NCI-H2029 (cell line): ENCODE data around the gene MORC3.
"Not testable (repeated sequence)": the region's sequence is repeated elsewhere in the genome, so short reads cannot be mapped to it uniquely, and the experiment has no call there.

Source experiments
- DNase-seq: peaks from one replicate; lab custom pipeline; 2025; lab: John Stamatoyannopoulos, UW

The MORC3 gene

DNA sequence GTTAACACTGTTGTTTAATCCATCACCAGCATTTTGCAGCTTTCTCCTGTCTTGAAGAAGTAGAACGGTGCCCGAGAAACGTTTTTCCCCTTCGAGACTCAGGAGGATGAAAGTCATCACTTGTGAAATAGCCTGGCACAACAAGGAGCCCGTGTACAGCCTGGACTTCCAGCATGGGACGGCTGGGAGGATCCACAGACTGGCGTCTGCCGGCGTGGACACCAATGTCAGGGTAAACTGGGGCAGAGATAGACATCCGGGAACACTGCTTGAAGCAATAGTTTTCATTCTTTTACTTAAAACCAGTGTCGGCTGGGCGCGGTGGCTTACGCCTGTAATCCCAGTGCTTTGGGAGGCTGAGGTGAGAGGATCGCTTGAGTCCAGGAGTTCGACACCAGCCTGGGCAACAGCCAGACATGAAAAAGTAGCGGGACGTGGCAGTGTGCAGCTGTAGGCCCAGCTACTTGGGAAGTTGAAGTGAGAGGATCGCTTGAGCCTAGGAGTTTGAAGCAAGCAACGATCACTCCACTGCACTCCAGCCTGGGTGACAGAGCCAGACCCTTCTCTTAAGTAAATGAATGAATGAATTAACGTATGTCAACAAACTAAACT is 66.1 kb downstream of the MORC3 start:
- no peak for DNase-seq

DNA sequence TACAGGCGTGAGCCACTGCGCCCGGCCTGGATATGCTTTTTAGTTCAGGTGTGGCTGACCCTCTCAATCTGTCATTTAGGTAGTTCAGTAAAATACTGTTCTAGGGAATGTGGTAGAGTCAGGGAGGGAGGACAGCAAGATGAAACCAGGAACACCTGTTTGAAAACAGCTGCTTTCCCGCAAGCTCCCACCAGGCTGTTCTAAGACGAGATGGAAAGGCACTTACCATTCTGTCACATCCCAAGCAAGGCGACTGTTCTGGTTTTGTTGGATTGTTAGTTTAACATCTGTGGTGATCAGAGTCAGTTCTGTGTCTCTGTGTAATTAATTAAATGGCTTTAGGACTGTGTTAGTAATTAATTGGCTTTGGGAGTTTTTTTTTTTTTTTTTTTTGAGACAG is 68.1 kb downstream of the MORC3 start:
- no peak for DNase-seq

DNA sequence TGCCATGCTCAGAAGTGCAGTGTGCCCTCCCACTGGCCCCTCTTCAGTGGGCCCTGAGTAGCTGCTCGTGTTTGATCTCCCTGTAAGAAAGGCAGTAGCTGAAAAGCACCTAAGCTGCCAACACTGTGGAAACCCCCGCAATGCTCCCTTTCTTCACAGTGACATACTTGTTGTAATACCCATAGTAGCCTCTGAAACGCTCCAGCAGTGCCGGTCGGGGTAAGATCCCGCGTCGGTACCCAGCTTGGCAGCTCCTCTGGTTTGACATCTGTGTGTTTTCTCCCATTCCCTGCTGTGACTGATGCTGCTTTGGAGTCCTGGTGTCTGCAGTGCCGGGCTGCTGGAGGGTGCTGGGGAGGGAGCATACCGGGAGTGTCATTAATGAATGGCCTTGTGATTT is 68.8 kb downstream of the MORC3 start:
- DNase-seq = no peak

DNA sequence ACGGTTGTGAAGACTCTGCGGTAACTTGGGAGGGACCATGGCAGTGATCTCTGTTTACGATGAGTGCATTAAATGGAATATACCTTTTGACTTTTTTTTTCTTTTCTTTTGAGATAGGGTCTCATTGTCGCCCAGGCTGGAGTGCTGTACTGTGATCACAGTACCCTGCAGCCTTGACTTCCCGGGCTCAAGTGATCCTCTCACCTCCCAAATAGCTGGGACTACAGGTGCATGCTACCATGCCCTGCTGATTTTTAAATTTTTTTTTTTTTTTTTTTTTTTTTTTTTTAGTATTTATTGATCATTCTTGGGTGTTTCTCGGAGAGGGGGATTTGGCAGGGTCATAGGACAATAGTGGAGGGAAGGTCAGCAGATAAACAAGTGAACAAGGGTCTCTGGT is 71.7 kb downstream of the MORC3 start:
- DNase-seq = not testable (repeated sequence)

DNA sequence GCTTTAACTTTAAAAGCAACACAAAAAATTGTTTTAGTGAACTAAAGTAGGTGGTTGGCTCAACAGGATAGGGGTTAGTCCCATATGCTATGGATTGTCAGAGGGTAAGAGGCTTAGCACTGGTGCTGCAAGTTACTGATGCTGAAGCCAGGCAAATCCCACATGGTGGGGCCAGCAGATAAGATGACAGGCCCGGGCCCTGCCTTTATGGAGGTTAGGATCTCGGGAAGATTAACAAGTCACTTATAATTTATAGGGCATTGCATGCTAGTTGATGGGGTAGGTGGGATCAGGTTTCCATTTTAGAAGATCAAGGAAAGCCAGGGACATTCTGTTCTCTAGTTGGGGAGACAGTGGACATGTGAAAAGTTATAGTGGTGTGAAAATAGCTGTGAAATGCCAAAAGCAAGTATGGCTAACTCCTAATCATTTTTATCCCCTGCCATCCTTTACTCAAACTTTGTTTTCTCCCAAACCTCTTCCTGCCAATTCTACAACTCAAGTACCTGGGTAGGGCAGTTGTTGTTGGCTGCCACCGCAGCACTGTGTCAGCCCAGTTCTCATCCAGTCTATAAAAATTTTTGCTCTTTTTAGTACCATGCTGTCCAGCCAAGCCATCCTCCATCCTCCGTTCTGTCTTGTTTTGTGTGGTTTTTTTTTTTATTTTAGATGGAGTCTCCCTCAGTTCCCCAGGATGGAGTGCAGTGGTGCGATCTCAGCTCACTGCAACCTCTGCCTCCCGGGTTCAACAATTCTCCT is 75.5 kb downstream of the MORC3 start:
- no peak for DNase-seq

DNA sequence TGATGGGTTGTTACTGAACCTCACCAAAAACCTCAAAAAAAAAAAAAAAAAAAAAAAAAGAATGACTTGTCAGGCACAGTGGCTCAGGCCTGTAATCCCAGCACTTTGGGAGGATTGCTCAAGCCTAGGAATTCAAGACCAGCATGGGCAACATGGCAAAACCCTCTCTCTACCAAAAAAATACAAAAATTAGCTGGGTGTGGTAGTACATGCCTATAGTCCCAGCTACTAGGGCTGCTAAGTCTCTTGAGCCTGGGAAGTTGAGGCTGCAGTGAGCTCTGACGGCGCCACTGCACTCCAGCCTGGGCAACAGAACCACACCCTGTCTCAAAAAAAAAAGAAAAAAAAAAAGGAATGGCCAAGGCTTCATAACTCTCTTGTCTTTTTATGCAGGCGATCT is 76.3 kb downstream of the MORC3 start:
- no peak for DNase-seq

DNA sequence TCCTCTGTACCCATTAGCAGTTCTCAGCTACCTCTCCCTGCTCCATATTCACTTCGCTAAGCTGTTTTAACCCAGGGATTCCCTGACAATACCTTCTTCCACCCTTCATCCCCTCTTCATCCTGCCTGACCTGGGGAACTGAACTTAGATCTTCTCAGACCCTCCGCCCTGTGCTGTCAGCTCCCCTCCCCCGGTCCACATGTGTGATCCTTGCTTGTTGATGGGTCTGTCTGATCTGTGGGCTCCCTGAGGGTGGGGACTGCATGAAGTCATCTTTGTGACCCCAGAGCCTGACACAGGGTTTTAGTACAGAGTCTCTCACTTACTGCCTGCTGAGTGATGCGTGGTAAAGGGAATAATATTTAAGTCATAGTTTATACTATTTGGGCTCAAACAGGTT is 77.0 kb downstream of the MORC3 start:
- DNase-seq = no peak

DNA sequence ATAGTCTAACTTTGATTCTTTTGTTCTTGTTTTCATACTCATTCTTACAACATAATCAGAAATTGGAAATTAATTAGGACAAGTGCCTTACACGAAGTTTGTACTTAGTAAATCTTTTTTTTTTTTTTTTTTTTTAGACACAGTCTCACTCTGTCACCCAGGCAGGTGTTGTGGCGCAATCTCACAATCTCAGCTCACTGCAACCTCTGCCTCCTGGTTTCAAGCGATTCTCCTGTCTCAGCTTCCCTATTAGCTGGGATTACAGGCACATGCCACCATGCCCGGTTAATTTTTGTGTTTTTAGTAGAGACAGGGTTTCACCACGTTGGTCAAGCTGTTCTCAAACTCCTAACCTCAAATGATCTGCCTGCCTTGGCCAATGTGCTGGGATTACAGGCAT is 77.6 kb downstream of the MORC3 start:
- DNase-seq = no peak

DNA sequence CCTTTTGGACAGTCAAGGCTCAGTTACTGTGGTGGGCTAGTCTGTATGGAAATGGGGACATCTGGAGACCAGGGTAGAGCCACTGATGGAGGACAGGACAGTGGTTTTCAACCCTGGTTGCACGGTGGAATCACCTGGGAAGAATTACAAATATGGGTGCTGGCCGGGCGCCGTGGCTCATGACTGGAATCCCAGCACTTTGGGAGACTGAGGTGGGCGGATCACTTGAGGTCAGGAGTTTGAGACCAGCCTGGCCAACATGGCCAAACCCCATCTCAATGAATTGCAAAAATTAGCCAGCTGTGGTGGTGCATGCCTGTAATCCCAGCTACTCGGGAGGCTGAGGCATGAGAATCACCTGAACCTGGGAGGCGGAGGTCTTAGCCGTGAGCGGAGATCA is 79.7 kb downstream of the MORC3 start:
- not testable (repeated sequence) for DNase-seq

DNA sequence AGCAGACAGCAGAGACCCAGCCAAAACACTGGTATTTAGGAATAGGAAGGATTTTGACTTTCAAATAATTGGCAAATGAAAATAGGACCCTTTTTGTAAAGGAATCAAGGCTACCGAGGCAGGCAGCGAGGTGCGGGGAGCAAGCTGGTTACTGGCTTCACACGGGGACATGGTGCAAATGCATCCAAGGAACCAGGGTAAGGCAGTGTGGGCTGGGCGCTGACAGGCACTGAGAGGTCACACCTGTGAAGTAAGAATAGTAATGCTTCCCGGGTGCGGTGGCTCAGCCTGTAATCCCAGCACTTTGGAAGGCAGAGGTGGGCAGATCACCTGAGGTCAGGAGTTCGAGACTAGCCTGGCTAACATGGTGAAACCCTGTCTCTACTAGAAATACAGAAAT is 80.7 kb downstream of the MORC3 start:
- DNase-seq = no peak

DNA sequence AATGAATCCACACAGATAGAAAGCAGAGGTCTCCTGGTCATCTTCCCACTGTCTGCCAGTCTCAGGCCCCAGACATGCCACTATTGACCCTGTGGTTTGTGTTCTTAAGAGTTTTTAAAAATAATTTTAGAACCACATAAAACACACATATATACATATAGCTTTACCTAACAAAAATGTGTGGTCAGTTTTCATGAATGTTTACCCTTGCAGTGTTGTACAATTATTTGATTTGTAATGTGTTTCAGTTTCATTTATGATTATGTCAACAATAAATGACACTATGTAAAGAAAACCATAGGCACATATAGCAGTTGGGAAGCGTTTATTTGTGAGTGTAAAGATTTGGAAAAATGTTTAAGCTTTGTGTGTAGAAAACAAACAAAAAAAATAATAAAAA is 82.3 kb downstream of the MORC3 start:
- DNase-seq = no peak

DNA sequence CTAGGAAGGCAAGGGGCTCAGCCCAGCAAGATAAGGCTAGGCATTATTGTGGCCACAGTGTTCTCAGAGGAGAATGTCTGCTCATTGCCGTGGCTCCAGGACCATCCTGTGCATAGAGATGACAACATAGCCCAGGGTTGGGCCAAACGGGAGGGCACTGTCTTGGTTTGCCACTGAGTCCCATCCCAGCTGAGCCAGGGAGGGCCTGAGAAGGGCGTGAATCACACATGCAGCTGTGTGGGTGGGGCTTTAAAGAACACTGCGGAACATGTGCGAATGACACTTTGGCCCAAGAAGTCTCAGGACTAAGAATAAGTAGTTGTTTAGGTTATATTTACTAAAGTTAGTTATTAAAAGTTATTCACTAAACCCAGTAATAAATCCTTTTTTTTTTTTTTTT is 83.7 kb downstream of the MORC3 start:
- no peak for DNase-seq

DNA sequence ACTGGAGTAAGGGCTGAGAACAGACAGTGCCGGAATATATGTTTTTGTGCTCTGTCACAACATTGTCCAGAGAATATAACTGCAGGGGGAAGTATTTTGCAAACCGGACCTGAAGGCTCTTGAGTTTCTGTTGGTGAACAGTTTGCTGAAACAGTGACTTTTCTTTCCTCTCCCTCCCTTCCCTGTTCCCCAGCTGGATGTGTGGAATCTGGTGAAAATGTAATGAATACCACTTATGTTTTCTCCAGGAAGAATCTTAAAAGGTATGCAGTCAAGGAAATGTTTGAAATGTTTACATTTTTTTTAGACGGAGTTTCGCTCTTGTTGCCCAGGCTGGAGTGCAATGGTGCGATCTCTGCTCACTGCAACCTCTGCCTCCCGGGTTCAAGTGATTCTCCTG is 88.6 kb downstream of the MORC3 start:
- DNase-seq = no peak

DNA sequence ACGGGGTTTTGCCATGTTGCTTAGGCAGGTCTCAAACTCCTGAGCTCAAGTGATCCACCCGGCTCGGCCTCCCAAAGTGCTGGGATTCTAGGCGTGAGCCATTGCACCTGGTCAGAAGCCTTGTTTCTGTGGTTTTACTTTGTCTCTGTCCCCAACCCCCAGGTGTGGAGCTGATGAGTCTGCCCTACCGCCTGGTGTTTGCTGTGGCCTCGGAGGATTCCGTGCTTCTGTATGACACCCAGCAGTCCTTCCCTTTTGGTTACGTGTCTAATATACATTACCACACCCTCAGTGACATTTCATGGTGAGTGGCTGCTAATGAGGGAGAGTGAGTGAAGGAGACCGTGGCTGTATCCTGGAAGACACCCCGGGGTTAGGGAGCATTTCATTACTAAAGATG is 91.3 kb downstream of the MORC3 start:
- DNase-seq = no peak

DNA sequence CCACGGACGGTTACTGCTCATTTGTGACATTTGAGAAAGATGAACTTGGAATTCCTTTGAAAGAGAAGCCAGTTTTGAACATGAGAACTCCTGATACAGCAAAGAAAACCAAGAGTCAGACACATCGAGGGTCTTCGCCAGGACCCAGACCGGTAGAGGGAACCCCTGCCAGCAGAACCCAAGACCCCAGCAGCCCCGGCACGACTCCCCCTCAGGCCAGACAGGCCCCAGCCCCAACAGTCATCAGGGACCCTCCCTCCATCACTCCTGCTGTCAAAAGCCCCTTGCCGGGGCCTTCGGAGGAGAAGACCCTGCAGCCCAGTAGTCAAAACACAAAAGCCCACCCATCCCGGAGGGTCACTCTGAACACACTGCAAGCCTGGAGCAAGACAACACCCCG is 92.9 kb downstream of the MORC3 start:
- no peak for DNase-seq

DNA sequence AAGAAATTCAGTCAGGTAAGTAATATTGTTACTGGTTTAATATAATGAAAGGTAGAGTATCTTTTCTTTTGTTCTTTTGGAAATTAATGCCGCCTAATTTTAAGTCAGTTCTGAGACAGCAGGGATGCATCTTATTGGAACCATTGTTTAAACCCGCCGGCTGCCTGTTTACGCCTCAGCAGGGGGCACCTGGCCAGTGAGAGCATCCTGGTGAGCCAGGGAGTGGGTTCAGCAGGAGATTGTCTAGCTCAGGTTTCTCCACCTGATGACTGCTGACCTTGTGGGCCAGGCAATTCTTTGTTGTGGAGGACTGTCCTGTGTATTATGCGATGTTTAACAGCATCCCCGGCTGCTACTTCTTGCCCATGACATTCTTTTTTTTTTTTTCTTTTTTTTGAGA is 95.4 kb downstream of the MORC3 start:
- DNase-seq = no peak

DNA sequence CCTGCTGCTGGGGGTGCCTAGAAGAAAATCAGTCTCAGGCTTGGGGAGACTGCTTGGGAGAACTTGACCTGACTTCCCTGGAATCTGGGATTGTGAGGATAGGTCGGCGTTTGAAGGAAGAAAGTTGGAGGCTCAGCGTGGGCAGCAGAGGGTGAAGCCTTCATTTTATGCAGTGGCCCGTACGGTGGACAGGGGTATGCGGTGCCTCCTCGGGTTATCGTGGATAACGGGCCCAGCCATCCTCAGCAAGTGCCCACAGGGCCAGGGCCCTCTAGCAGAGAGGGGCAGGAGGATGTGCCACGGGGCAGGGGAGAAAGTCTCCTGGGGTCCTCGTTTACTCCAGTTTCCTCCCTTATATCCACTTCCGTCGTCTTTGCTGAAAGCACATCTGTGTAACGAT is 99.2 kb downstream of the MORC3 start:
- DNase-seq = no peak

DNA sequence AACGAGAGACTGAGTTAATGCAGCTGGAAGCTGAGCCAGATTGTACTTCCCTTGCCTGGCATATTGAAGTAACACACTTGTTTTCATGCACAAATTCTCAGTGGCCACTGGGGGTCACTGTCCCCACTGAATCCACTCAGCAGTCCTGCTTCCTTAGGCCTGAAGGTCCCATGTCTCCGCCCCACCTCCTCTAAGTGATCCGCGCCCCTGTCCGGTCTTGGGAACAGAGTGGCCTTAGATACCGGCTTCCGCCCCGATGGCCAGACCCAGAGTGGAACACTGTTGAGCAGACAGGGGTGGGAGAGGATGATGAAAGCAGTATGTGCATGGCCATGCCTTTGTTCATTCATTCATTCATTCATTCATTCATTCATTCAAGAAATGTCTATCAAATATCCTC is 100.0 kb downstream of the MORC3 start:
- peak; percentile 60 for DNase-seq

DNA sequence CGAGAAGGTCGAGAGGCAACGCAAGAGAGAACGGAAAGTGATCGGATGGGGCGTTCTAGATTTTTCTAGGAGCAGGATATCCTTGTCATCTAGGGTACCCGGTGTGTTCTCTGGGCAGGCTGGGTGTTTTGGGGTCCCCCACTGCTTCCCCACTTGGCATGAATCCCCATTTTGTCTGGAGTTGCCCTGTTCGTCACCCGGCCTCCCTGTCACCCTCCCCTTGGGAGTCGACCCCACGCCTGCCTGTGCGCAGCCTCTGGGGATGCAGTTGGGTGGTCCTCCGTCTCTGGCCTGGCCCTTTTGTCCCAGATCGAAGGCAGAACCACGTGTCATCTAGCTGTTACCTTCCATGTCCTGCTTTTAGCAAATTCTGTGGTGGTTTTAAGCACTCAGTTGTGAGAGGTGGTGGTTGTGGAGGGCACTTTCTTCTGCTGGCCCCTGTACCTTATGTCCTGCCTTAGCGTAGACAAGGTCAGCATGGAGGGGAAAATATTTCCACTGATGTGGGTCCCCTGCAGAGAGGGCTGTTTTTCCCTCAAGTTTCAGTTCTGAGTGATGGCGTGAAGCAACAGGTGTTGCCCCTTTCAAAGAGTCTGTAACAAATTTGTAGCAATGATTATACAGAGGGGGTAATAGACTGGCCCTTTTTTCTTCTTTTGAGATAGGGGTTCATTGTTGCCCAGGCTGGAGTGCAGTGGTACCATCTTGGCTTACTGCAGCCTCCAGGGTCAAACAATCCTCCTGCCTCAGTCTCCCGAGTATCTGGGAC is 100.8 kb downstream of the MORC3 start:
- no peak for DNase-seq

DNA sequence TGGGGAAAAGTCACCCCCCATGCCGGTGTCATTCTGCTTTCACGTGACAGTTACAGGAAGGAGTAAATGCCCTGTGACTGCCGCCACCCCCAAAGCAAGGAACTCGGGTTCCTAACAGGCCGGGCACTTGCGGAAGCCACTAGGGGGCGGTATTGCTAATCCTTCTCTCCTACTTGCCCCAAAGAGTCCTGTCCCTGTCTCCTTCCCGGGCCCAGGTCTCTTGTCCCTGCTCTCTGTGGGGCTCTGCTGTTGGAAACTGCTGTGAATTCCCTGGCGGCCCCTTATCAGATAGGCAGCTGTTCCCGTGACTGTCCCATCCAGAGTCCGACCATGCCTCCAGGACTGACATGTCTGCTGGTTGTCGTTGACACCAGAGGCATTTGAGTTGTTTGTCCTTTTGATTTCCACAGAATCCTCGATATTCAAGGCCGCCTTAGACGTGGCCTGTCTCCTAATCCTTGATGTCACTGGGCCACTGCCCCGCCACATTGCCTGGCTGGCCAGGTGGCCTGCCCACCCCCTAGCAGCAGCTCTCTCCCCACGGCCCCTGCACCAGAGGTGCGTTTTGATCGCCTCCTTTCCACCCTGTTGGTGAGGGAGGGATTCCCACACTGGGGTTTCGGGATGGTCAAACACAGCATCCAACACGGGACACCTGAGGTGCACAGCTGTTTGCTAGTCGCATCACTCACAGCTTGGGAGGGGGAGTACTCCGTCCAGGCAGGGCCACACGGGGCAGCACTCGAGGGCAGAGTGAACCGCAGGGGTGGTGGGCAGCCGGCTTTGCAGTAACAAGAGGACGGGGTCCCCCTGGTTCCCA is 102.5 kb downstream of the MORC3 start:
- DNase-seq = no peak

DNA sequence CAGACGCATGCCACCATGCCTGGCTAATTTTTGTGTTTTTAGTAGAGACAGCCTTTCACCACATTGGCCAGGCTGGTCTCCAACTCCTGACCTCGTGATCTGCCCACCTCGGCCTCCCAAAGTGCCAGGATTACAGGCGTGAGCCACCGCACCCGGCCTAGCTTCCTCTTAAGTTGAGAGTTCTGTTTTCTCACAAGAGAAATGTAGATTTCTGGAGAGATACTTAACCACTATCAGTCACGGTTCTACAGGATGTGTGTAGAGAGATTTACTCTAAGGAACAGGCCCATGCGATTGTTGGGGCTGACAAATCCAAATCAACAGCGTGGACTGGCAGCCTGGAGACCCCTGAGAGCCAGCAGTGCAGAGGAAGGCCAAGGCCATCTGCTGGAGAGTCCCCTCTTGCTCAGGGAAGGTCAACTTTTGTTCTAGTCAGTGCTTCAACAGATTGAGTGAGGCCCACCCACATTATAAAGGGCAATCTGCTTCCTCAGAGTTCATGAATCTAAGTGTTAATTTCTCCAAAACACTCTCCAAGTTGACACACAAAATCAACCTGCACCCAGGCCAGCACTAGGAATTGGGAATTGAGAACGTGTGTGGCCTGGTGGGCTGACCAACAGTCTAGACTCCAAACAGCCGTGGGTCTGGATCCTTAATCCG is 103.9 kb downstream of the MORC3 start:
- no peak for DNase-seq

DNA sequence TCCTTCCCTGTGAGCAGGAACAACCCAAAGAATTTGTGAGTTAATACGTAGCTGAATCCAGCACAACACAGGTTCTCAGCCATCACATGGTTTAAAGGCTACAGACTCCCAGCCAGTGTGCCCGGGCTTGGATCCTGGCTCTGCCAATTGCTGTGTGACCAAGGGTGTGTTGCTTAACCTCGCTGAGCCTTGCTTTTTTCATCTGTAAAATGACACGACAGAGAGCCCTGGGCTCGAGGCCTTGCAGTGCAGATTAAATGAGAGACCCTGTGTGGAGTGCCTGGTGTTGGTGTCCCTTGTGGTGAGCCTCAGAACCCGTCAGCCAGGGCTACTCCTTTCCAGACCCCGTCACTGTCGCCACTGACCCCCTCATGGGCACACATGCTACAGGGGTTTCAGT is 104.6 kb downstream of the MORC3 start:
- no peak for DNase-seq
